ENCODE data around the gene ATP6V0B. TPM values are rescaled to one million over a fixed set of nuclear protein-coding genes. Genes with fewer than 3 reads are reported as not detected.

ATP6V0B gene
- total and polyA plus RNA-seq, 2 of the 4 experiments (the other 2 are of a cell fraction): 72.1 to 169 TPM

- H3K4ac ChIP-seq (ENCODE audit: low read depth, low read length): no peak overlapping the region
- no peaks in the 10 kb centered on the region for H3K27me3 ChIP-seq (ENCODE audit: control insufficient read depth, insufficient read depth, low read length)
- DNase-seq (no peak), ATAC-seq (ENCODE audit: low read depth) (no peak)
- no peak overlapping the region for H3K23ac ChIP-seq (ENCODE audit: low read depth, low read length)
- no peak overlapping the region for H2BK5ac ChIP-seq (ENCODE audit: low read depth, low read length, poor library complexity, severe bottlenecking)
- H3K9me1 ChIP-seq (ENCODE audit: insufficient read depth, low read length): peaks cover 6% of the 10 kb centered on the region
- no peak overlapping the region for H3K18ac ChIP-seq (ENCODE audit: low read depth, low read length)
- H2AFZ ChIP-seq (replicated peaks; ENCODE audit: low read length, poor library complexity): no peak overlapping the region
- WGBS, 2 experiments (ENCODE audit: extremely low coverage in 2 of 2, insufficient read length in 1 of 2): 93% methylated on average over 3 of the region's 4 CpGs; no CpG with 5 or more reads in 1 of the 2 experiments
- no peak overlapping the region for H2AK5ac ChIP-seq (ENCODE audit: low read depth, low read length)
- H3K4me1 ChIP-seq (ENCODE audit: control insufficient read depth, insufficient read depth, low read length): peaks cover 6% of the 10 kb centered on the region
- H3K4me3 ChIP-seq (ENCODE audit: insufficient read depth, low read depth, low read length): no peak overlapping the region
- ChIA-PET POLR2A (ENCODE audit: unreplicated experiment) (no interaction called here), CTCF (interaction anchor here (1.9 kb wide), 1 partner anchor 168 kb away, joined by 7 read pairs; no protein-coding TSS in a partner anchor)
- no peak overlapping the region for H2AK9ac ChIP-seq (replicated peaks; ENCODE audit: low read depth, low read length, poor library complexity)
- H3K27ac ChIP-seq (ENCODE audit: insufficient read depth, low read length): no peak overlapping the region
- H3K9me3 ChIP-seq (ENCODE audit: control insufficient read depth, insufficient read depth, low read length): peaks cover 5% of the 10 kb centered on the region
- H4K20me1 ChIP-seq (ENCODE audit: insufficient read depth, low read length): no peaks in the 10 kb centered on the region
- H4K5ac ChIP-seq (ENCODE audit: low read depth, low read length): no peak overlapping the region
- TF ChIP-seq CTCF (conservative IDR thresholded peaks at IDR 0.05; ENCODE audit: low read depth, low read length) (no peak), FOS (IDR thresholded peaks at IDR 0.05; ENCODE audit: low read depth, low read length) (no peak), RAD21 (IDR thresholded peaks at IDR 0.05; ENCODE audit: low read length) (no peak), POLR2A (IDR thresholded peaks at IDR 0.05; ENCODE audit: low read depth, low read length) (no peak), NFE2L2 (IDR thresholded peaks at IDR 0.05; ENCODE audit: low read depth, low read length) (no peak), BHLHE40 (IDR thresholded peaks at IDR 0.05; ENCODE audit: low read depth, low read length) (no peak), SMC3 (IDR thresholded peaks at IDR 0.05; ENCODE audit: low read depth, low read length) (no peak), USF2 (IDR thresholded peaks at IDR 0.05; ENCODE audit: low read depth, low read length) (no peak), MAFK (IDR thresholded peaks at IDR 0.05; ENCODE audit: low read depth, low read length) (no peak), MAZ (IDR thresholded peaks at IDR 0.05; ENCODE audit: borderline replicate concordance, low read depth, low read length) (no peak), RCOR1 (IDR thresholded peaks at IDR 0.05; ENCODE audit: insufficient replicate concordance, low read length) (no peak), RFX5 (IDR thresholded peaks at IDR 0.05; ENCODE audit: low read depth, low read length) (no peak), CHD1 (IDR thresholded peaks at IDR 0.05; ENCODE audit: low read depth, low read length) (no peak), MXI1 (IDR thresholded peaks at IDR 0.05; ENCODE audit: borderline replicate concordance, low read depth, low read length) (no peak), CEBPB (IDR thresholded peaks at IDR 0.05; ENCODE audit: low read depth, low read length) (no peak), ELK1 (IDR thresholded peaks at IDR 0.05; ENCODE audit: borderline replicate concordance, low read depth, low read length) (no peak)
- H2BK120ac ChIP-seq (ENCODE audit: low read depth, low read length): no peak overlapping the region
- H3K79me1 ChIP-seq (ENCODE audit: low read depth in 1 of 2, low read length in 2 of 2): peaks cover 0 to 13% of the 10 kb centered on the region in 2 experiments; a peak in 1 of 4 replicates
- H3K9ac ChIP-seq (ENCODE audit: low read depth, low read length): no peak overlapping the region
- BruUV-seq (replicated peaks): no TSS peak
- in situ Hi-C loops (cut with MboI; ENCODE audit: low sequenced_read_pairs): loop anchor here (5.0 kb wide), 1 partner anchor 159 kb away; no protein-coding TSS in a partner anchor
- no peak overlapping the region for H3K14ac ChIP-seq (replicated peaks; ENCODE audit: low read depth, low read length)
- H4K91ac ChIP-seq (ENCODE audit: insufficient read depth, low read depth, low read length): no peak overlapping the region
- no peak overlapping the region for H2BK15ac ChIP-seq (ENCODE audit: low read depth, low read length)
- H2BK20ac ChIP-seq (ENCODE audit: low read depth, low read length): no peak overlapping the region
- no peak overlapping the region for H3K56ac ChIP-seq (ENCODE audit: extremely low read depth, insufficient read depth, low read length)
- intact Hi-C loops (cut with micrococcal nuclease): loop anchor here (5.0 kb wide), 1 partner anchor 79 kb away; no protein-coding TSS in a partner anchor
- no peak overlapping the region for H4K8ac ChIP-seq (ENCODE audit: low read depth in 2 of 2, low read length in 2 of 2)
- H3K36me3 ChIP-seq (ENCODE audit: control insufficient read depth, insufficient read depth, low read length): peaks cover 6% of the 10 kb centered on the region
- H3K4me2 ChIP-seq (ENCODE audit: low read depth, low read length): no peak overlapping the region
- dilution Hi-C loops (cut with HindIII; ENCODE audit: low sequenced_read_pairs, unreplicated experiment): no loop called here
Observed at GRCh38 chr1:43930949-43931275, 43.8 kb upstream of the ATP6V0B start.

All from IMR-90 (cell line).